Measurements from ENCODE around the gene SLC52A3.
"Not testable (repeated sequence)": the region's sequence is repeated elsewhere in the genome, so short reads cannot be mapped to it uniquely, and the experiment has no call there.

SLC52A3 gene

DNA sequence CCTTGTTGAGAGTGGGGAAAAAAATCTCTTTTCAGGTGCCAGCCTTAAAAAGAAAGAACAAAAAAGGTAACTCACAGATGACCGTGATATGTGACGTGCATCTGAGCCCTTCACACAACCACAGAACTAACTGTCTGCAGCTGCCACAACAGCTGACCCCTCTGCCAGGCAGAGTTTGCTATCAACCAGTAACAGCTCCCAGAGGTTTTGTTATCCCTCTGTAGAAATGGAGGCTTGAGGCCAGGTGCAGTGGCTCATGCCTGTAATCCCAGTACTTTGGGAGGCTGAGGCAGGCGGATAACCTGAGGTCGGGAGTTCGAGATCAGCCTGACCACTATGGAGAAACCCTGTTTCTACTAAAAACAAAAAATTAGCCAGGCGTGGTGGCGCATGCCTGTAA lies 42.8 kb downstream of the SLC52A3 start:
- DNase-seq, result no peak

DNA sequence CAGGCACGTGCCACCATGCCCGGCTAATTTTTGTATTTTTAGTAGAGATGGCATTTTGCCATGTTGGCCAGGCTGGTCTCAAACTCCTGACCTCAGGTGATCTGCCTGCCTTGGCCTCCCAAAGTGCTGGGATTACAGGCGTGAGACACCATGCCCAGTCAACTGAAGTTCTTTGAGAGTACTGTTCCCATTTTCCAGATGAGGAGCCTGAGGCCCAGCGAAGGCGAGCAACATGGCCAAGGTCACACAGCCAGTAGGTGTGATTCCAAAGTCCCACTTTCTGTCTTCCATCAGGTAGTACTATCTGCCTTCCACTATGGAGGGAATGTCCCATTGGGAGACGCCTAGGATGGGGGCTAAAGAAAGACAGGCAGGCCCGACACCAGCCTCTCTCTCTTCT lies 43.5 kb downstream of the SLC52A3 start:
- DNase-seq, result not testable (repeated sequence)

DNA sequence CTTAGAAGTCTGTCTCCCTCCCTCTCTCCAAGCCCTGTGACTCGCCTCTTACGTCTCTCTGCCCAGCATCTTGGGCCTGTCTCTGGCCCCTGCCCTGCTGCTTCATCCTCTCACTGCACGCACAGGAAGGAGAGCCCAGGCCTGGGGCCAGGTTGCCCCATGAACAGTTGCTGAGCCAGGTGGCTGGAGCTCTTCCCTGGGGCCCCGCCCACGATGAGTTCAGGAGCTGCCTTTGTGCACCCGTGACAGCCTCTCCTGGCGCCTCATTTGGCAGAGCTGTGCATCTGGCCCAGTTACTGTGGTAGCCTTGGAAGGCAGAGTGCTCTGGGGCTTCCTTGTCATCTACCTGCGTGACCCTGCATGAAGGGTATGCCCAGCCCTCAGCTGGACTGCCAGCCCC lies 44.5 kb downstream of the SLC52A3 start:
- DNase-seq, result no peak

DNA sequence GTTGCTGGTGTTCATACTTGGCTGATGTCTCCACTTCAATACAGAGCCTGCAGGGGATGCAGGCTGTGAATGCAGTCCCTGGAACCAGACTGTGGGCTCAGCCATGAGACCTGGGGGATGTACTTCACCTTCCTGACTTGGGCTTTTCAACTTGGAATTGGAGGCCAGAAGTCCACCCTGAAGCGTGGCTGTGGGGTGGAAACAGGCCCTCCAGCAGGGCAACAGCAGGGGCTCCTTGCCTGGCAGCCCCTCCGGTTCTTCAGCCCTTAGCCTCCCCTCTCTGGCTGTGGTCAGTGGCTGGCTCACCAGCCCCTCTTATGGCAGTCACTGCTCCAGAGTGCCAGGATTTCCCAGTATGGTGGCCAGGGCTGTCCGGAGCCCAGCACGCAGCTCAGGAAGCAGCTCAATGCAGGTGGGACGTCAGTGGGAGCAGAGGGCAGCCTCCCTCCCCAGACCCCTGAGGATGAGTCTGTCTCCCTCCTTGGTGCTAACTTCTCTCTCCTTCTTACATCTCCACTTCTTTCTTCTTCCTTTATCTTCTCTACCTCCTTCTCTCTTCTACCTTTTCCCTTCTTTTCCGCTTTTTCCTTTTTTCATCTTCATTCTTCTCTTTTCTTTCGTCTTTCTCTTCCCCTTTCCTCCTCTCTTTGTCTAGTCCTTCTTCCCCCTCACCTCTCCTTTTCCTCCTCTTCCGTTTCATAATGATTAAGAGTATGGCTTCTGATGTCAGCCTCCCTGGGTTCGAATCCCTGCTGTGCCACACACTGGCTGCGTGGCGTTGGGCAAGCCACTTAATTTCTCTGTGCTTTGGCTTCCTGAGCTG lies 45.3 kb downstream of the SLC52A3 start:
- no peak for DNase-seq

DNA sequence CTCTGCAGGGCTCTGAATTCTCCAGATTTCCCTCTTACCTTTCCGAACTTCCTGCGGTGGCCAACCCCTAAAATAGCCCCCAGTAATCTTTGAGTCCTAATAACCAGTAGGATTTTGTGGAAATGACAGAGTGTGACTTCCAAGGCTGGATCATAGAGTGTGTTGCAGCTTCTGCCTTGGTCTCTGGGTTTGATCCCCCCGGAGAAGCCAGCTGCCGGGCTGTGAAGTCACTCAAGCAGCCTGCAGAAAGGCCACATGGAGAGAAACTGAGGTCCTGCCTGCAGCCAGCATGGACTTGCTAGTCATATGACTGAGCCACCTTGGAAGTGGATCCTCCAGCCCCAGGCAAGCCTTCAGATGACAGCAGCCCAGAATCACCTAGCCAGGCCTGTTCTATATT lies 46.4 kb downstream of the SLC52A3 start:
- DNase-seq, result no peak

DNA sequence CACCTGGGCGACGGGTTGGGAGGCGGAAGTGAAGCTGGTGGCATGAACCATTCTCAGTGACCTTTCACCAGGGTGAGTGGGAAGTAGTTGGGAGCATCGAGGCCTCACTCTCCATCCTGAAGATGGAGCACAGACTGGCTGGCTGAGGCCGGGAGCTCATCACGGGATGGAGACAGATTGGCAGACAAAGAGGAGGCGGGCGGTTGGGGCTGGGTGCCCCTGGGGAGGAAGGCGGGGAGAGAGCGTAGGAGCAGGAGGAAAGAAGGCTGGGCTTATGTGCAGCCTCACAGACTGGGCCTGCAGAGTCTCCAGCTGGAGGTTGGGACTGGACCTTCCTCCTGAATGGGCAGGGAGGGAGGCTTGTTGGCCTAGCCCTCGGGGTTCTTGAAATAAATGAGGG lies 48.5 kb downstream of the SLC52A3 start:
- DNase-seq, result no peak

DNA sequence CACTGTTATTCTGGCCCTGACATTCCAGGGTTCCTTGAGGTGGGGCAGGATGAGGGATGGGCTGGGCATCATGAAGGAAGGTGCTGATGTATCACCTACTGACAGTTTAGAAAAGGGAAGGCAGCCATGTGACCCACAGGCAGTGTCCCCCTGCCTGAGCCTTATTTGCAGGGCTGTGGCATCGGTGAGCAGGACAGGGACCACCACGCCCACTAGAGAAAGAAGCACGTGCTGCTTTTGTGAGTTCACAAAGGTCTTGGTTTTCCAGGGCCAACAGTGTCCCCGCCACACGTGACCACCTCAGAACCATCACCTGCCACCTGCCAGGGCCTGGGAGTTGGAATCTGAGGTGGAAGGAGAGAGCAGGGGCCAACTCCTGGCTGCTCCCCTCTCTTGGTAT lies 49.2 kb downstream of the SLC52A3 start:
- no peak for DNase-seq

DNA sequence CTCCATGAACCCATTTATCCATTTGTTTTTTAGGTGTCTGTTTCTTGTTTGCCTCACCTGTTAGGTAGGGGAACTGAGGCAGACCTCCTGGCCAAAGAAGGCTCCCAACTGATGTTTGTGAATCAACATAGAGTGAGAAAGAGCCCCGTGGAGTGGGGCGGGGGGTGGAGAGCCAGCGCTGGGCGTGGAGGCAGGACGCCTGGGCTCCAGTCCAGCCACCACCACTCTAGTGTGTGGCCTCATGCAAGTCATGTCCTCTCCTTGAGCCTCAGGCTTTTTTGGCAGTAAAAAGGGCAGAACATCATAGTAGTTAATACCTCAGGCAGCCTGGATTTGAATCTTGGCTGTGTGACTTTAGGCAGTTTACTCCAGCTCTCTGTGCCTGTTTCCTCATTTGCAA lies 50.5 kb downstream of the SLC52A3 start:
- no peak for DNase-seq

DNA sequence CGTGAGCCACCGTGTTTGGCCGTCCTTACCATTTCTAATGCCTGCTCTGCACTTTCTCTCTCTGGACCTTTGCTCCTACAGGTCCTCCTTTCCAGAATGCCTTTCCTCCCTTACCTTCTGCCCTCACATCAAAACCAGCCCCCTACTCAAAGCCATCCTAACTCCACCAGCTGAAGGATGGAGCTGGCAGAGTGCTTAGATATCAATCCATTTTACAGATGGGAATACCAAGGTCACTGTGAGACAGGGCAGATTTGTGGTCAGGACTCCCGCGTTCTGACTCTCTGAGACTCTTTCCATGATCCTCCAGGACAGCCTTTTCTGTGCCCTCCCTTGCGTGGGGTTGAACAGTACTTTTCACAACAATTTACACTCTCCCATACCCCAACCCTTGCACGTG lies 51.0 kb downstream of the SLC52A3 start:
- DNase-seq, result no peak

DNA sequence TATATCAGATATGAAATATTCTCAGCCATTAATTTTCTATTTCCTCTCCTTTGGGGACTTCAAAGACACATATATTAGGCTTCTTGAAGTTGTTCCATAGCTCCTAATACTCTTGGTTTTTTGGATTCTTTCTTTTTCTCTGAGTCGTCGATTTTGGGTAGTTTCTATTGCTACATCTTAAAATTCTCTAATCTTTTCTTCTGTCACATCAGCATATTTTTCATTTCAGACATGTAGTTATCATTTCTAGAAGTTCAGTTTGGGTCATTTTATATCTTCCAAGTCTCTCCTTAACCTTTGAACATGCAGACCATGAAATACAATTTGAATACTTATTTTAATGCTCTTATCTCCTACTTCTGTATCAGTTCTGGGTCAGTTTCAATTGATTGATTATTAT lies 53.8 kb downstream of the SLC52A3 start:
- no peak for DNase-seq

DNA sequence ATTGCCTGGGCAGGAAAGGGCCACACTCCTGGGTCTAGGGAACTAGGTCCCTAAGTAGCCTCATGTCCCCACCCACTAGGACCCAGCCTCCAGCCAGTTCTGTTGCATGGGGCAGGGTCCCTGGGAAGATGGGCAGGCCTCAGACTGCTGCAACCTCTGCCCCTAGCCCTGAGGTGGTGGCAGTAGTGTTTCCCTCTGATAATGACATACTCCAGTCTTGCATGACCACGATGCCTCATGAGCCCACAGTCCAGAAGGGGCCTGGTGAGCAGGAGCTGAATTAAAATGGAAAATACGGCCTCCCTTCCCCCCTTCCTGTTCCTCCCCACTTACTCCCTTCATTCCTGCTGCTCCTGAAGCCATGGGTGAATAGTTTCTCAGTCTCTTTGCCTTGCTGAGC lies 56.7 kb downstream of the SLC52A3 start:
- DNase-seq, result no peak

DNA sequence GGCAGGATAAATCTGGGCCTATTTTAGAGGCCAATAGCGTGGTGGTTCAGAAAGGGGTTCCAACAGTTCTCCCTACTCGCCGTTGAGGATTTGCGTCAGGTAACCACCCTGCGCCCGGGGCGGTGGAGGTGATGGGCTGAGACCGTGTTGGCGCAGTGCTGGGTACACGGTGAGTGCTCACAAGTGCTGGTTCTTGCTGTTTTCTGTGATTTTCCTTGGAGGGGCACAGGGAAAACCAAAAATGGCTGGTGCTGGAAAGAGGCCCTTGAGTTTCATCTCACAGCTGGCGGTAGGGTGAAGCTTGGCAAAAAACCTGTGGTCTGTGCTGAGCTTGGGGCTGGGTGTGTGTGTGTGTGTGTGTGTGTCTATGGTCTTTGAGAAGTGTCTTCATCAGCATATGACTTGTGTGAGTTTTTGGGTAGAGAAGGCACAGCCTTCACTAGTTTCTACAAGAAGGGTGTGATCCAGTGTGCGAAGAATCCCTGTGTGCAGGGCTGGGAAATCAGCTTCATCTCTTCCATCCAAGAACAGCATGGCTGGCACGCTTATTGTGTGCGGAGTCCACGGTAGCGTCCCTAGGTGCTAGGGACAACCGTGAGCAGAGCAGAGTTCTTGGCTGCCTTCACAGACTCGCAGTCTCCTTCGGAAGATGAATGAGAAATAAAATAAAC lies 57.4 kb downstream of the SLC52A3 start:
- DNase-seq, result no peak
